ENCODE data around the gene RAPGEF3. TPM values are rescaled to one million over a fixed set of nuclear protein-coding genes. Genes with fewer than 3 reads are reported as not detected.

Gene RAPGEF3
- total and polyA plus RNA-seq, 2 of the 8 experiments (the other 6 are each of a cell fraction or from before 2014, with no cell fraction given): 5.0 to 9.4 TPM

Other genes starting within 250 kb of the RAPGEF3 start
- 49.6 and 60.5 TPM in 2 replicates for gene RPAP3, start 52.9 kb downstream of the RAPGEF3 start, total RNA-seq (2021; fragmentation: NEBNext Ultra II Directional; extraction: Animal tissue kit (Norgen Biotek cat#: 25700))
- 3.1 and 6.4 TPM in 2 replicates for gene RPAP3, start 52.9 kb downstream of the RAPGEF3 start, polyA plus RNA-seq (2011; rRNA removed)
- not detected in 2 replicates for gene ENDOU, start 33.4 kb downstream of the RAPGEF3 start, total RNA-seq (2021; fragmentation: NEBNext Ultra II Directional; extraction: Animal tissue kit (Norgen Biotek cat#: 25700))
- not detected in 2 replicates for gene ENDOU, start 33.4 kb downstream of the RAPGEF3 start, polyA plus RNA-seq (2011; rRNA removed)
- 14.0 and 14.1 TPM in 2 replicates for gene SLC48A1, start 14.4 kb upstream of the RAPGEF3 start, total RNA-seq (2021; fragmentation: NEBNext Ultra II Directional; extraction: Animal tissue kit (Norgen Biotek cat#: 25700))
- gene SLC48A1, start 14.4 kb upstream of the RAPGEF3 start, polyA plus RNA-seq (2011; rRNA removed): 9.5 and 12.1 TPM in 2 replicates
- 82.0 and 84.9 TPM in 2 replicates for gene HDAC7, start 61.0 kb upstream of the RAPGEF3 start, total RNA-seq (2021; fragmentation: NEBNext Ultra II Directional; extraction: Animal tissue kit (Norgen Biotek cat#: 25700))
- gene HDAC7, start 61.0 kb upstream of the RAPGEF3 start, polyA plus RNA-seq (2011; rRNA removed): 25.5 and 52.0 TPM in 2 replicates
- gene VDR, start 146.1 kb upstream of the RAPGEF3 start, total RNA-seq (2021; fragmentation: NEBNext Ultra II Directional; extraction: Animal tissue kit (Norgen Biotek cat#: 25700)): 0.34 and 0.65 TPM in 2 replicates
- 0.44 and 0.58 TPM in 2 replicates for gene VDR, start 146.1 kb upstream of the RAPGEF3 start, polyA plus RNA-seq (2011; rRNA removed)
- gene TMEM106C, start 204.7 kb upstream of the RAPGEF3 start, total RNA-seq (2021; fragmentation: NEBNext Ultra II Directional; extraction: Animal tissue kit (Norgen Biotek cat#: 25700)): 36.6 and 37.0 TPM in 2 replicates
- gene TMEM106C, start 204.7 kb upstream of the RAPGEF3 start, polyA plus RNA-seq (2011; rRNA removed): 35.7 and 45.3 TPM in 2 replicates
- 11.7 and 14.6 TPM in 2 replicates for gene COL2A1, start 245.6 kb upstream of the RAPGEF3 start, total RNA-seq (2021; fragmentation: NEBNext Ultra II Directional; extraction: Animal tissue kit (Norgen Biotek cat#: 25700))
- 4.2 and 8.8 TPM in 2 replicates for gene COL2A1, start 245.6 kb upstream of the RAPGEF3 start, polyA plus RNA-seq (2011; rRNA removed)

Data from H1 (cell line).